Heart left ventricle (tissue), 16 donors: ENCODE results near the gene C13orf42. TPM values are rescaled to one million over a fixed set of nuclear protein-coding genes. Genes with fewer than 3 reads are reported as not detected.
A peak's percentile ranks its signal among the peaks of the same experiment; 100 is the strongest.

Experiments
- ATAC-seq, 4 donors: fragments of 200-7000 bp; cut with Tn5 transposase; one replicate each; pipeline ENCODE4 v1.9.1; 2020 to 2022; ENCODE audit warnings: moderate library complexity in 4 of 4, mild to moderate bottlenecking in 3 of 4, moderate number of reproducible peaks in 1 of 4
- DNase-seq, 5 donors: peaks; one replicate each; pipeline ENCODE4 v3.0.0-alpha.2; 2020
- H3K27ac ChIP-seq, 12 donors: fragments of 200-600 bp; sonication (generic) in 4 of 12; one replicate each; pipeline versions ENCODE4 v1.5.0 to v1.8.0; 2016 to 2022; ENCODE audit warnings: mild to moderate bottlenecking in 2 of 12
- H3K27me3 ChIP-seq, 9 donors: fragments of 200-600 bp; sonication (generic) in 2 of 9; one replicate each; pipeline versions ENCODE4 v1.5.1 to v1.8.0; 2016 to 2022; ENCODE audit warnings: mild to moderate bottlenecking in 3 of 9
- H3K36me3 ChIP-seq, 9 donors: fragments of 200-600 bp; sonication (generic) in 2 of 9; one replicate each; pipeline versions ENCODE4 v1.5.0 to v1.8.0; 2018 to 2022; ENCODE audit warnings: mild to moderate bottlenecking in 2 of 9
- H3K4me1 ChIP-seq, 12 donors: fragments of 200-600 bp; sonication (generic) in 4 of 12; one replicate each; pipeline versions ENCODE4 v1.5.0 to v1.8.0; 2016 to 2022; ENCODE audit warnings: mild to moderate bottlenecking in 3 of 12
- H3K4me3 ChIP-seq, 12 donors: fragments of 200-600 bp; sonication (generic) in 4 of 12; one replicate each; pipeline versions ENCODE4 v1.5.0 to v1.8.0; 2017 to 2022; ENCODE audit warnings: mild to moderate bottlenecking in 9 of 12, moderate library complexity in 4 of 12
- H3K9me3 ChIP-seq, 12 donors: fragments of 200-600 bp; sonication (generic) in 4 of 12; one replicate each; pipeline versions ENCODE4 v1.5.0 to v1.8.0; 2016 to 2022; ENCODE audit warnings: mild to moderate bottlenecking in 1 of 12
- CTCF ChIP-seq, 12 donors: fragments of 200-600 bp; sonication (generic) in 4 of 12; IDR thresholded peaks; one replicate each; pipeline versions ENCODE4 v1.5.0 to v1.8.0; 2018 to 2022; ENCODE audit warnings: antibody characterized with exemption in 12 of 12, mild to moderate bottlenecking in 5 of 12
- POLR2A ChIP-seq, 2 donors: fragments of 450-650 bp; IDR thresholded peaks; one replicate each; pipeline ENCODE4 v1.6.1; 2017; ENCODE audit warnings: antibody characterized with exemption in 2 of 2, mild to moderate bottlenecking in 2 of 2, moderate library complexity in 2 of 2
- WGBS, 4 donors: extraction: QIAGEN DNeasy Blood & Tissue Kit in 2 of 4; methylation state at CpG; one replicate each; pipeline versions ENCODE4 v1.1.5 to v1.1.7; 2013 to 2018; 5-methylcytosine and 5-hydroxymethylcytosine counted together
- intact Hi-C, 10 donors: fragments of 100-400 bp; cut with DNase I; formaldehyde crosslinking; loops; one replicate each; pipeline versions ENCODE4 v1.11.1 to v1.14.2; 2022
- polyA plus RNA-seq, 2 donors: library from polyadenylated mRNA; stranded (reverse); fragments of 200-250 nt; gene quantifications; one replicate each; pipeline ENCODE4 v1.2.3, GENCODE V29; 2013
- total RNA-seq, 9 donors: library from RNA; depleted of rRNA in 2 of 9; stranded (reverse); fragments of >200 nt in 2 of 9; fragmentation: NEBNext Ultra II Directional in 3 of 9; extraction: Animal tissue kit (Norgen Biotek cat#: 25700) in 3 of 9; gene quantifications; one replicate each; pipeline versions ENCODE4 v1.1.0 to v1.2.4, GENCODE V29; 2016 to 2023
- donor health status: ischemic (EF 13 %, LVEDD 7.1; RV severe dilation, severe dysfunction).
- donor health status: healthy with polysubstance abuse.
- donor health status: DM: no; HTN: yes; CAD: no.
- donor health status: DM: no; HTN: no; CAD: no.
- donor health status: ischemic (EF 25% LVEDD 6.9; RV normal size, moderate dysfunction).
- donor health status: ischemic (EF 25% LVEDD 5.7; RV mildly dilated, moderate dysfunction).
- donor health status: healthy.
- donor health status: DM: yes; HTN: yes; CAD: no.
- donor health status: ischemic (EF 35%, LVEDD 5.7; RV mildly dilated, moderate dysfunction).
- donor health status: nonischemic (EF 11% LVEDD 7.7; RV severe dilation, severe dysfunction).
- donor health status: DM: yes; HTN: yes; CAD: no.
- donor health status: PGD.
- donor health status: ischemic (EF 29% LVEDD 5.4; RV normal size, mild dysfunction).
- donor health status: nonischemic (EF 23%, LVEDD 6.1; RV moderate dilation, normal function).

C13orf42 gene
- total and polyA plus RNA-seq, 11 donors = not detected

- H3K36me3 ChIP-seq = no peaks in the 10 kb centered on the region
- no peaks in the 10 kb centered on the region for H3K9me3 ChIP-seq
- DNase-seq (no peak), ATAC-seq (no peak)
- H3K27ac ChIP-seq = no peak overlapping the region
- no peak overlapping the region for H3K4me3 ChIP-seq
- WGBS, 4 donors = 75 to 79% (median 78%) methylated on average over 9 of the region's 9 CpGs
- peaks cover 0 to 4% (median 0%) of the 10 kb centered on the region in 9 donors for H3K27me3 ChIP-seq
- no peak for TF ChIP-seq CTCF (IDR thresholded peaks at IDR 0.05)
- no peak for TF ChIP-seq POLR2A (IDR thresholded peaks at IDR 0.05)
- peaks cover 0 to 30% (median 8%) of the 10 kb centered on the region in 12 donors for H3K4me1 ChIP-seq
- intact Hi-C loops = loop anchor here in 8 of 10 donors (5.0 to 10.0 kb wide), 9 partner anchors 75 to 1092 kb away; no protein-coding TSS in a partner anchor
Measured at GRCh38 chr13:51067210-51067701, 43.8 kb downstream of the C13orf42 start.

DNA sequence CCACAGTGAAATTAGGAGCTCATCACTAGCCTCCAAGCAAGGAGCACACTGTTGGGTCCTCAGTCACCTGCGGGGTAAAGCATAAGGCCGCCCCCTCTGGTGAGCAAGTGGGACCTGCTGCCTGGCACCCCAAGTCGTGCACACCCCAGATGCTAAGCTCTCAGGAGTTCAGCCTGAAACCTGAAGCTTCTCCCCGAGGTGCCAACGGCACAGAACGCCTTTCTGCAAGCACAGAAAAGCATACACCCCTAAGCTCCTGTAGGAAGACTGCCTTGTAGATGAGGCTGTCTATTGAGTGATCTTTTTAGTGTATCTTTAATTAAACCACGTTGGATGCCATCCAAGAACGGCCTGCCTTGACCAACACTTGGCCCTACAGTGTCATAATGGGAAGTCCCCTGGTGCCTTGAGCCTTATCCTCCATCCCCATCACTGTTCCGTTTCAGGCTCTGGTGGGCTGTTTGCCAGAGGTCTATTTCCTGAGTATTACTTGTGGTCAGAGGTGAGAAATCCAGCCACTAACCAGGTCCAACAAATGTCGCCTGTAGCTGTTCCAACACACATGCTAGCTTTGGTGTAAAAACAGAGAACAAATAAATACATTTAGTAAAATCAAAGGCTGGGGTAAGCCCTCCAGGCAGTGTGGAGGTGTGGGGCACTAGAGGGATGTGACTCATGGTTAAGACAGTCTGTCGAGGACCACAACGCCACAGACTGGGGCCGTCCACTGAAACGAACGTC, 44.8 kb downstream of the C13orf42 start:
- no peak for TF ChIP-seq CTCF (IDR thresholded peaks at IDR 0.05)
- no peak for TF ChIP-seq POLR2A (IDR thresholded peaks at IDR 0.05)
- 42 to 52% (median 47%) methylated on average over 12 to 15 of the region's 15 CpGs for WGBS, 4 donors

DNA sequence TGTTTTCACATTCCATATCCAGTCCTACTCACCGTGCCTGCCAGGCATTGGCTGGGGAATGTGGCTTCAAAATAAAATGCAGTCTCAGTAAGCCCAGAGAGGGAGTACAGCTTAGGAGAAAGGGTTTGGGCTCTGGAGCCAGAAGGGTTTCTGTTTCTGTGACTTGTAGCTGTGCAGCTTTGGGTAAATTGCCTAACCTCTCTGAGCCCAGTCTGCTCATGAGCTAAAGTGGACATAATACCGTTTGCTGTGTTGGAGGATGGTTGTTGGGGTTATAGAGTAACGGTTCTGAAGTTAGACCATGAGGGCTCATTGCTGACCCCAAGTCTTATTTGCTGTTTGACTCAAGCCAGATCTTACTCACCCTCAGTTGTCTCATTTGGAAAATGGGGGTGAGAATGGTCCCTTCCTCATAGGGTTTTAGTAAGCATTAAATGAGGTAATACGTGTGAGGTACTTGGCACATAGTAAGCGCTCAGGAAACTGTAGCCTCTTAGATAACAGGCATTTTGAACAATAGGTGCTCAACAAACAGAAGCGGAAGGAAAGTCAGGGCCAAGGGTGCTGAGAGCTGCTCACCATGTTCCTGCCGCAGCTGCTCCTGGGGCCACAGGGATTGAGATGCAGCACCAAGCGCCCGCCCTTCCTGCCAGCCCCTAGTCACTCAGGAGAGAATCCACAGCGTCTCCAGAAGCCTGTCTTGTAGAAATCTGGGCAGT, 45.5 kb downstream of the C13orf42 start:
- peak in 1 of 5 donors; percentile 37 for DNase-seq
- Histone ChIP-seq H3K4me3 (no peak overlapping the region), H3K4me1 (peaks cover 0 to 30% (median 8%) of the 10 kb centered on the region in 12 donors), H3K27ac (no peak overlapping the region), H3K9me3 (no peaks in the 10 kb centered on the region), H3K27me3 (peaks cover 0 to 4% (median 0%) of the 10 kb centered on the region in 9 donors), H3K36me3 (no peaks in the 10 kb centered on the region)
- no peak for TF ChIP-seq POLR2A (IDR thresholded peaks at IDR 0.05)
- no peak for TF ChIP-seq CTCF (IDR thresholded peaks at IDR 0.05)
- WGBS, 4 donors = 56 to 80% (median 67%) methylated on average over 9 to 10 of the region's 10 CpGs
- peak in 3 of 4 donors; percentile 43 to 67 (median 43) for ATAC-seq
- intact Hi-C loops = loop anchor here in 8 of 10 donors (5.0 to 10.0 kb wide), 9 partner anchors 73 to 1091 kb away; no protein-coding TSS in a partner anchor

More for the DNA sequence above, 44.8 kb downstream of the C13orf42 start:
- Histone ChIP-seq H3K36me3 (no peaks in the 10 kb centered on the region), H3K27ac (peak overlapping the region in 1 of 12 donors; percentile 20), H3K4me3 (no peak overlapping the region), H3K27me3 (peaks cover 0 to 4% (median 0%) of the 10 kb centered on the region in 9 donors), H3K4me1 (peaks cover 0 to 30% (median 8%) of the 10 kb centered on the region in 12 donors), H3K9me3 (no peaks in the 10 kb centered on the region)
- DNase-seq = peak in 2 of 5 donors; percentile 25 to 51
- peak; percentile 47 to 84 (median 54) for ATAC-seq
- intact Hi-C loops = loop anchor here in 8 of 10 donors (5.0 to 10.0 kb wide), 9 partner anchors 74 to 1091 kb away; no protein-coding TSS in a partner anchor
